Ovary (tissue), 9 donors: ENCODE results near the gene TRIM41. TPM values are rescaled to one million over a fixed set of nuclear protein-coding genes. Genes with fewer than 3 reads are reported as not detected.

Source experiments
- DNase-seq, 5 donors: peaks; one replicate each; pipeline ENCODE4 v3.0.0-alpha.2; 2019 to 2020
- H3K27ac ChIP-seq, 2 donors: fragments of 200-600 bp; one replicate each; pipeline versions ENCODE4 v1.5.1 to v1.8.0; 2019 to 2022
- H3K27me3 ChIP-seq: fragments of 200-600 bp; one replicate; pipeline ENCODE4 v1.8.0; 2022
- H3K36me3 ChIP-seq: fragments of 200-600 bp; sonication (generic); one replicate; pipeline ENCODE4 v1.5.1; 2019
- H3K4me1 ChIP-seq: one replicate; pipeline ENCODE4 v1.8.1; 2013; ENCODE audit warnings: mild to moderate bottlenecking, moderate library complexity; ENCODE audit not compliant: insufficient read depth
- H3K4me3 ChIP-seq: fragments of 200-600 bp; sonication (generic); one replicate; pipeline ENCODE4 v1.5.1; 2017
- H3K9me3 ChIP-seq, 2 donors: fragments of 200-600 bp in 1 of 2; sonication (generic) in 1 of 2; one replicate each; pipeline versions ENCODE4 v1.5.1 to v1.8.1; 2013 to 2019; ENCODE audit warnings: mild to moderate bottlenecking in 1 of 2, moderate library complexity in 1 of 2
- EP300 ChIP-seq: sonication (generic); formaldehyde crosslinking; IDR thresholded peaks from one replicate; pipeline ENCODE4 v1.6.1; 2017; ENCODE audit warnings: antibody characterized with exemption
- POLR2A ChIP-seq: fragments of 450-650 bp; IDR thresholded peaks from one replicate; pipeline ENCODE4 v1.6.1; 2017; ENCODE audit warnings: antibody characterized with exemption, mild to moderate bottlenecking, moderate library complexity
- WGBS, 3 donors: extraction: QIAGEN DNeasy Blood & Tissue Kit in 1 of 3; methylation state at CpG; one replicate each; pipeline versions ENCODE4 v1.1.5 to v1.1.7; 2013 to 2017; 5-methylcytosine and 5-hydroxymethylcytosine counted together
- intact Hi-C, 4 donors: fragments of 100-400 bp; cut with DNase I; formaldehyde crosslinking; loops; one replicate each; pipeline versions ENCODE4 v1.11.0 to v1.15.1; 2022 to 2023
- polyA plus RNA-seq, 2 donors: library from polyadenylated mRNA; stranded (reverse); fragments of 200-250 nt in 1 of 2; fragments of 350-450 nt in 1 of 2; fragmentation: Illumina TruSeq in 1 of 2; extraction: RNeasy Lipid Tissue Mini Kit (QIAGEN cat#74804) in 1 of 2; gene quantifications; one replicate each; pipeline ENCODE4 v1.2.3, GENCODE V29; 2013 to 2014
- total RNA-seq, 7 donors: library from RNA; depleted of rRNA in 2 of 7; stranded (reverse); fragments of >200 nt in 2 of 7; fragmentation: NEBNext Ultra II Directional in 3 of 7; extraction: Animal tissue kit (Norgen Biotek cat#: 25700) in 3 of 7; gene quantifications; one replicate each; pipeline versions ENCODE4 v1.1.0 to v1.2.4, GENCODE V29; 2016 to 2023
- TF ChIP-seq, protein P1 (sequence below), 3 donors: fragments of 450-650 bp in 2 of 3; fragments of 200-600 bp in 1 of 3; IDR thresholded peaks; one replicate each; pipeline versions ENCODE4 v1.5.1 to v1.8.0; 2016 to 2022; ENCODE audit warnings: antibody characterized with exemption in 3 of 3, mild to moderate bottlenecking in 1 of 3
- donor health status: DM: no; HTN: no; CAD: no; lungs with moderate emphysema.
- donor health status: DM: no; HTN: no; CAD: no.
- donor health status: Bipolar disorder and iron deficiency.
- donor health status: DM: yes; HTN: yes; CAD: no.
- donor health status: DM: no; HTN: no; CAD: no.
- donor health status: DM: yes; HTN: yes; CAD: no.

The TRIM41 gene
- total and polyA plus RNA-seq, 9 donors: 8.2 to 22.7 (median 15.4) TPM

DNA sequence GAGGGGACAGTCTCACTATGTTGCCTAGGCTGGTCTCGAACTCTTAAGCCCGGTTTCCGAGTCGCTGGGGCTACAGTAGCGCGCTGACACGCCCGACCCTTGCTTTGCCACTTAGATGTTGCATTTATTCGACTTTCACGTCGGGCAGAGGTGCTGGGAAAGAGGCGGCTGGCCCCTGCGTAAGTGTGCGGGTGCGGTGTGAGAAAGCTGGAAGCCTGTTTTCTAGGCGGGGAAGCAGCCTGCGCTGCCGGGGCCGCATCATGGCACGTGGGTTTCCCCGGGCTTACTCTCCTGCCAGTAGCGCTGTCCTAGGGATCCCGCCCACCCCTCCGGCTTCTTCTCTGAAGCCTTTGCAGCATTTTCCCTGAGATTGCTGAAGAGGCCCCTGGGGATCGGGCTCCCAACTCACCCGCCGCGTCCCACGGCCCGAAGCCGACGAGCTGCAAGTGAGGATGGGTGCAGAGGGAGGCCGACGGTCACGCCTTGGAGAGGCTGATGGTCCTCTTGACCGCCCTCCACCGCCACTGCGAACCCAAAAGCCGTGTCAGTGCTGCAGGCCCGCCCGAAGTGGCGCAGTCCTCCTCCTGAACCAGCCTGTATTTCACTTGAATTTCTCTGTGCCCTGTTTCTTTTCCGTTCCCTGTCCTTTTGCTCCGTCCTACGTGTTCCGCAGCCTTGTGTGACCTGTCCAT, 5.8 kb upstream of the TRIM41 start:
- Histone ChIP-seq H3K4me3 (peak overlapping the region; percentile 34), H3K27me3 (no peaks in the 10 kb centered on the region), H3K9me3 (no peaks in the 10 kb centered on the region), H3K36me3 (no peaks in the 10 kb centered on the region), H3K4me1 (peaks cover 3% of the 10 kb centered on the region), H3K27ac (peak overlapping the region; percentile 5 to 56)
- 1% methylated on average over 45 to 46 of the region's 46 CpGs for WGBS, 3 donors
- DNase-seq: peak; percentile 53 to 70 (median 62)
- no peak for TF ChIP-seq POLR2A
- TF ChIP-seq, protein P1, sequence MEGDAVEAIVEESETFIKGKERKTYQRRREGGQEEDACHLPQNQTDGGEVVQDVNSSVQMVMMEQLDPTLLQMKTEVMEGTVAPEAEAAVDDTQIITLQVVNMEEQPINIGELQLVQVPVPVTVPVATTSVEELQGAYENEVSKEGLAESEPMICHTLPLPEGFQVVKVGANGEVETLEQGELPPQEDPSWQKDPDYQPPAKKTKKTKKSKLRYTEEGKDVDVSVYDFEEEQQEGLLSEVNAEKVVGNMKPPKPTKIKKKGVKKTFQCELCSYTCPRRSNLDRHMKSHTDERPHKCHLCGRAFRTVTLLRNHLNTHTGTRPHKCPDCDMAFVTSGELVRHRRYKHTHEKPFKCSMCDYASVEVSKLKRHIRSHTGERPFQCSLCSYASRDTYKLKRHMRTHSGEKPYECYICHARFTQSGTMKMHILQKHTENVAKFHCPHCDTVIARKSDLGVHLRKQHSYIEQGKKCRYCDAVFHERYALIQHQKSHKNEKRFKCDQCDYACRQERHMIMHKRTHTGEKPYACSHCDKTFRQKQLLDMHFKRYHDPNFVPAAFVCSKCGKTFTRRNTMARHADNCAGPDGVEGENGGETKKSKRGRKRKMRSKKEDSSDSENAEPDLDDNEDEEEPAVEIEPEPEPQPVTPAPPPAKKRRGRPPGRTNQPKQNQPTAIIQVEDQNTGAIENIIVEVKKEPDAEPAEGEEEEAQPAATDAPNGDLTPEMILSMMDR (IDR thresholded peaks at IDR 0.05): no peak
- intact Hi-C loops: loop anchor here in 1 of 4 donors (2.0 kb wide), 1 partner anchor 26 kb away; no protein-coding TSS in a partner anchor

DNA sequence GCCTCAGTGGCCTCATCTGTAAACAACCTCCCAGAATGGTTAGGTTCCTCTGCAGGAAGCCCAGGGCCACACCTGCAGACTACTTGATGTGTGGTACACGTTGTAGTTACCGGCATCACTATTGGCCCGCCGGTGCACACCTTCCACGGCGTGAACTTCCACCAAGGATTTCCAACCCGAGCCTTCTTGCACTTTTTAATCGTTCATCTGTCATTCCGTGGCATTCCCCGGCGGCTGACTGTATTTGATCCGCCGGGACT, 5.3 kb upstream of the TRIM41 start:
- DNase-seq: peak in 2 of 5 donors; percentile 38 to 45
- Histone ChIP-seq H3K9me3 (no peaks in the 10 kb centered on the region), H3K27ac (peak overlapping the region; percentile 5 to 56), H3K4me1 (peaks cover 3% of the 10 kb centered on the region), H3K27me3 (no peaks in the 10 kb centered on the region), H3K4me3 (peak overlapping the region; percentile 34), H3K36me3 (no peaks in the 10 kb centered on the region)
- WGBS, 3 donors: 1 to 3% (median 2%) methylated on average over 13 of the region's 13 CpGs
- intact Hi-C loops: loop anchor here in 1 of 4 donors (2.0 kb wide), 1 partner anchor 27 kb away; no protein-coding TSS in a partner anchor
- no peak for TF ChIP-seq EP300
- TF ChIP-seq, protein P1 (IDR thresholded peaks at IDR 0.05): no peak
- TF ChIP-seq POLR2A: no peak

DNA sequence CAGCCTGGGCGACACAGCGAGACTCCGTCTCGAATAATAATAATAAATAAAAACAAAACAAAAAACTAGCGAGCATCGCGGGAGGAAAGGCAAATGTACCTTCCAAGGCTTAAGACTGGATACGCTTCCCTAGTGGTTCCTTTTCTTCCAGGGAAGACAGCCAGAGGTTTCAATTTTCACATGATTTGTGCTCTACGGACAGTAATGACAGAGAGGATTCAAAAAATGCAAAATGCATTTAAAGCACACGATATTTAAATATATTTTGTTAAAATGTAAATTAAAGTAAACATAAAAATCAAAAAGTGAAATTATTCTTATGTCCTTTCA, 4.3 kb upstream of the TRIM41 start:
- peak overlapping the region; percentile 34 for H3K4me3 ChIP-seq
- H3K9me3 ChIP-seq: no peaks in the 10 kb centered on the region
- 13 to 22% (median 17%) methylated on average over 10 of the region's 10 CpGs for WGBS, 3 donors
- no peaks in the 10 kb centered on the region for H3K27me3 ChIP-seq
- H3K4me1 ChIP-seq: peaks cover 3% of the 10 kb centered on the region
- intact Hi-C loops: no loop called here
- no peaks in the 10 kb centered on the region for H3K36me3 ChIP-seq
- TF ChIP-seq EP300 (no peak), POLR2A (no peak)
- TF ChIP-seq, protein P1 (IDR thresholded peaks at IDR 0.05): no peak
- H3K27ac ChIP-seq: peak overlapping the region in 1 of 2 donors; percentile 56
- DNase-seq: no peak

DNA sequence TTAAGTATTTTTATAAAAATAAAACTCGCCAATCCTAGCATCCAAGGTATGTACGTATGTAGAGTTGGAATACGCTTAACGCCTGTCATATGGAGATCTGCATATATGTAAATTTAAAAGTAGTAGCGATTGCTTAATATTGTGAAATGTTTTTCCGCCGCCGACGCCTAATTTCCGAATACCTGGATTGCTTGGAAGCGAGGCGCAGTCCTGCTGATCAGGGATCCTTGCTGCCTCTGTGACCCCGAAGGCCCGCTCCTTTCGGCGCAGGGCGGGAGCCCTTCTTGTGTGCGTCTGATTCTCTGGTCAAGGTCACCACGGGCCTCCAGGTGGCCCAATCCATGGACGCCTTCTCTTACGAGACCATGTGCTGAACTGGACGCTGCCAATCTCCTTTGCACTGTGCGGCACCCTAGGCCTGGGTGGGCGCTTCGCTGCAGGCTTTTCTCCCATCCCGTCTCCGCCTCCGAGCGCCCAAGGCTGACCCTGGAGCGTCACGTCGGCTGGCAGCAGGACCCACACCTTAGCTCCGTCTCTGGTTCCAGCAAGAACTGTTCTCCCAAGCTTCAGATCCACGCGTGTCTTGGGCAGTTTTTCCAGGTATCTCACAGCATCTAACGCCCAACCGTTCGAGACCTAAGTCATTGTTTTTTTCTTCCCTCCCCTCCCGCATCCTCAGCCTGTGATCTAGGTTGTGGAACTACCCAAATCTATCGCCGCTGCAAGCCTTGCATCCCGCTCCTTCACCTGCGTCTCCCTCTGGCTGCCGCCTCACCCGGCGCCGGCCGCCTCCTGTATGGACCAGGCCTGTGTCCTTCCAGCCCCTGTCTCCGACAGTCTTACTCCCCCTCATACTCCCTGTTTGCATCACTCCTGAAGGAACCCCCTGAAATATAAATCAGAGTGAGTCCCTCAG, 3.6 kb upstream of the TRIM41 start:
- no peak overlapping the region for H3K27ac ChIP-seq
- H3K4me3 ChIP-seq: no peak overlapping the region
- peaks cover 8% of the 10 kb centered on the region for H3K4me1 ChIP-seq
- WGBS, 3 donors: 68 to 77% (median 73%) methylated on average over 49 of the region's 49 CpGs
- no peaks in the 10 kb centered on the region for H3K27me3 ChIP-seq
- no peaks in the 10 kb centered on the region for H3K9me3 ChIP-seq
- H3K36me3 ChIP-seq: no peaks in the 10 kb centered on the region
- intact Hi-C loops: loop anchor here in 1 of 4 donors (5.0 kb wide), 1 partner anchor 32 kb away; no protein-coding TSS in a partner anchor
- TF ChIP-seq POLR2A (no peak), EP300 (no peak)
- TF ChIP-seq, protein P1 (IDR thresholded peaks at IDR 0.05): no peak
- DNase-seq: peak in 1 of 5 donors; percentile 39
